ENCODE data around the gene GDA.
"Not testable (repeated sequence)": the region's sequence is repeated elsewhere in the genome, so short reads cannot be mapped to it uniquely, and the experiment has no call there.

Gene GDA

DNA sequence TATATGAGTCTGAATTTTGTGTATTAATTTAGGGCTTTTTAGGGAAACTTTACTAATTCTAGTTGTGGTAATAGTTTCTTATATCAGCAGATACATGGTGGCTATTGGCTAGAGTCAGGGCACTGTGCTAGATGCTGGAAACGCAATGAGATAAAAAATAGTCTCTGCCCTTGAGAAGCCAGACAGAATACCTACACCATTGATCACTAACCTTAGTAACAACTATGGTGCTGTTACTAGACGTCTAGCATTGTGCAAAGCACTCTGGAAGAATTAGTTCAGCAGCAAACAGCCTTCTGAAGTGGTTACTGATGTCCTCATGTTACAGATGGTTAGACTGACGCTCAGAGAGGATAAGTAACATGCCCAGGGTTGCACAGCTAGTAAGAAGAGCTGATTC is 61.8 kb downstream of the GDA start:
- DNase-seq, result no peak

GRCh38 chr9:72213906-72214305 is 64.7 kb downstream of the GDA start:
- DNase-seq, result no peak

GRCh38 chr9:72217306-72217842 is 68.1 kb downstream of the GDA start:
- no peak for DNase-seq

- no peak for DNase-seq
These were observed 71.3 kb downstream of the GDA start for GRCh38 chr9:72220589-72220988.

GRCh38 chr9:72226146-72226812 is 77.0 kb downstream of the GDA start:
- DNase-seq, result no peak

DNA sequence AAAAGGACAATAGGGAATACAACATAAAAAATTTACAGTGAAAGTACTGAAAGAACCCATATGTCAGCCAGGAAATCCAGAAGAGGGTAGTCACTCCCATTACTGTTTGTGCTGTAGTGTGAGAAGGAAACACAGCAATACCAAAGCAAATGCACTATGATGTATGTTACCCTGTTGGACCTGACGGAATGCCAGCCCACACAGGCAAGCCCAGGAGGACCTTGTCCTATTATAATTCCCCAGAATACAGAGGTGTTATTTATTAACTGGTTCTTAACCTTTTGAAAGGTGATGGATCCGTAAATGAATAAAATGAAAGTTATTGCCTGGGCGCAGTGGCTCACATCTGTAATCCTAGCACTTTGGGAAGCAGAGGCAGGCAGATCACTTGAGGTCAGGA is 79.0 kb downstream of the GDA start:
- no peak for DNase-seq

GRCh38 chr9:72232778-72233177 is 83.5 kb downstream of the GDA start:
- no peak for DNase-seq

GRCh38 chr9:72247549-72247948 is 98.3 kb downstream of the GDA start:
- DNase-seq, result no peak

- no peak for DNase-seq
These were observed 102.3 kb downstream of the GDA start for GRCh38 chr9:72251589-72251988.

DNA sequence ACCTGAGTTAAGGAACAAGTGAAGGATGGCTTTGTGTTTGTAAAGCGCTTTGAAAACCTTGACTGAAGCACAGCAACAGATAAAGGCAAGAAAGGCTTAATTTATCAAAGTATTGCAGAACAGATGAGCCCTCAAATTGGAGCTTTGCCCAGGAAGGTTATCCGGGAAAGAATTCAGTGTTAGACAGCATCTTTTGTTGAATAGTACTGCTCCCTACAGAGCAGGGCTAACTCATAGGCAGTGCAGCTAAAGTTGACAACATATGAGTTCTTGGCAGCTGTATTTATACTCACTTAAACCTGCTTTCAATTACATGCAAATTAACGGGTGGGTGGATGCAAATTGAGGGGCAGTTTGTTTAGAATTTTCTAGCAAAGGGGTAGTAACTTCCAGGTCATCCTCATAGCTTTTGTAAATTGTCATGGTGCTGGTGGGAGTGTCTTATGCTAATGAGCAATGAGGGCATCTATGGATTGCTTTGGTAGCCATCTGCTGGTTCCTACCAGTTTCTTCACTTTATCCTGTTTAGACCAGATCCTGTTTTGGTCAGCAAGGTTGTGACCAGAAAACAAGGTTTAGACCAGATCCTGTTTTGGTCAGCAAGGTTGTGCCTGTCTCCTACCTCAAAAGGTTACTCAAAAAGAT is 105.8 kb downstream of the GDA start:
- DNase-seq, result no peak

DNA sequence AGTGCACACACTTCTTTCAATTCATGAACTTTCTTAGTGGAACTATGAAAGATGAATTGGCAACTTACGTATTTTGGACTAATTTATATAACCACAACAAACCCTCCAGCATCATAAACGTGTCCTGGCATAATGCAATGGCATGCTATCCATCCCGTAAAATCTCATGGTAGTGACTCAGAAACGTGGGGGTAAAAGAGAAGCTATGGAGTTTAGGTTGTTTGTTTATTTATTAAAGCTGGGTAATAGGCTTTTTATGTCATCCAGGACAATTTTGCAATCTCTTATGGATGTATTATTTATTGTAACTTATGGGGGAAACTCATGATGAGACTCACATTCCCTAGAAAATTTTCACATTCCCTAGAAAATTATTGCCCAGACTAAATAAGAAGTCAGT is 106.3 kb downstream of the GDA start:
- DNase-seq, result no peak

DNA sequence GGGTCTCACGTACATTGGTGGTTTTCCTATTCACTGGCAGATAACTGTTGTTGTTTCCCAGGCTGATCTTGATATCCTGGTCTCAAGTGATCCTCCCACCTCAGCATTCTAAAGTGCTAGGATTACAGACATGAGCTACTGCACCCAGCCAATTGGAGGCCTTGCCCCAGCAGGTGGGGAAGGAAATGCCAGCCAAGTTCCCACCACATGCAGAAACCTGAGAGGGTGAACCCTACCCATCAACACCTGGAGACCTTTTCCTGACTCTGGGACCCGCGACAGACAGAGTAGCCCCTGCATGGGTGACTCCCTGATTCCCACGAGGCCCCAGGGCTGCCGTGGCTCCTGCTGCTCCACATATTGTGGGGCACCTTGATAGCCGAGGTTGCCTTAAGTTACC is 107.7 kb downstream of the GDA start:
- no peak for DNase-seq

DNA sequence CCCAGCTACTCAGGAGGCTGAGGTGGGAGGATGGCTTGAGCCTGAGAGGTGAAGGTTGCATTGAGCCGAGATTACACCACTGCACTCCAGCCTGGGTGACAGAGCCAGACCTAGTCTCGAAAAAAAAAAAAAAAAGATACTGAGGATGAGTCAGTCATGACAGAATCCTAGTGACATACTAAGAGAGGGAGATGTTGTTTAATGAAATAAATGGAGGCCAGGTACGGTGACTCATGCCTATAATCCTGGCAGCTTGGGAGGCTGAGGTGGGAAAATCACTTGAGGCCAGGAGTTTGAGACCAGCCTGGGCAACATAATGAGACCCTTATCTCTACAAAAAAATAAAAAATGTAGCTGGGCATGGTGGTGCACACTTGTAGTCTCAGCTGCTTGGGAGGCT is 108.6 kb downstream of the GDA start:
- DNase-seq, result no peak

GRCh38 chr9:72262063-72262462 is 112.8 kb downstream of the GDA start:
- no peak for DNase-seq

DNA sequence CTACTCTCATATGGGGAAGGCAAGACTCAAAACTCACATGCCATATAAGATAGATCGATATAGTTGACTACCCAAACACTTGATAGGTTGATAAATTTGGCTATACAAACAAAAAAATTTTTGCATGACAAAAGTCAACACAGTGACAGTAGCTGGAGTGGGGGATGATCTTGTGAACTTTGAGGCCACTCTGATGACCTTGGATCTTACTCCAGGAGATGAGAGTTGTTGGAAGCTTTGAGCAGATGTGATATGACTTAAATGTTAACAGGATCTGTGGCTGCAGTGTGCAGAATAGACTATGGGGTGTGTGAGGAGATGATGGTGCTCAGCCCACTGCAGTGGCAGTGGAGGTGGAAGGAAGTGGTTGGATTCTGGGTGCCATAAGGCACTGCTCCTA is 114.3 kb downstream of the GDA start:
- DNase-seq, result no peak

DNA sequence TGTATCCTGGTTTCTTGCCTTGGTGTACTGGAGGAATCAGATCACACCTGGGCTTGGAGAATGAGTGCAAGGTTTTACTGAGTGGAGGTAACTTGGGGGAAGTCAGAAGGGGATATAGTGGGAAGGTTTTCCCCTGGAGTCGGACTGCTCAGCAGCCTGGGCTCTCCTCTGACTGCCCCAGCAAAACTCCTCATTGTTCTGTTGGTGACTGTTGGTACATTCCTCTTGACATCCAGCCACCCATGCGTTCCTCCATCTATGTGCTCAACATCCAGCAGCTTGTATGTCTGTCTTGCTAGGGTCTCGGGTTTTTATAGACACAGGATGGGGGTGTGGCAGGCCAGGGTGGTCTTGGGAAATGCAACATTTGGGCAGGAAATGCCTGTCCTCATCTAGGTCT is 119.7 kb downstream of the GDA start:
- no peak for DNase-seq

- not testable (repeated sequence) for DNase-seq
These were observed 121.1 kb downstream of the GDA start for GRCh38 chr9:72270359-72270758.

- no peak for DNase-seq
These were observed 122.6 kb downstream of the GDA start for GRCh38 chr9:72271613-72272478.

GRCh38 chr9:72274441-72274840 is 125.2 kb downstream of the GDA start:
- no peak for DNase-seq

DNA sequence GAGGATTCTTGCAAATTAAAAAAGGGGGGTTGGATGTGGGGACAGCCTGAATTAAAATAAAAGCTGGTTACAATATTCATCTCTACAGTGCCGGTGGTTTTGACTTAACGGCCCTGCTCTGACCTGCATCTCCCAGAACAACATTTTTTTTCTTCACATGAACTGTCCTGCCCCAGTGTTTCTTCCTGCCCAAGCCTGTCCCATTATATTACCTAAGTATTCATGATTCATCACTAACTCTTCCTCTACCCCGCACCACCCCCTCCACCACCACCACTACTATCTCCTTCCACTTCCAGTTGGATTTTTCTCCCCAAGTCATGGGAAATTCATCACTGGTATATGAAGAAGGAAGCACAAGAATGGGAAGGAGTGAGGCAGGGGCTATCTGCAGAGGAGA is 125.7 kb downstream of the GDA start:
- no peak for DNase-seq

DNA sequence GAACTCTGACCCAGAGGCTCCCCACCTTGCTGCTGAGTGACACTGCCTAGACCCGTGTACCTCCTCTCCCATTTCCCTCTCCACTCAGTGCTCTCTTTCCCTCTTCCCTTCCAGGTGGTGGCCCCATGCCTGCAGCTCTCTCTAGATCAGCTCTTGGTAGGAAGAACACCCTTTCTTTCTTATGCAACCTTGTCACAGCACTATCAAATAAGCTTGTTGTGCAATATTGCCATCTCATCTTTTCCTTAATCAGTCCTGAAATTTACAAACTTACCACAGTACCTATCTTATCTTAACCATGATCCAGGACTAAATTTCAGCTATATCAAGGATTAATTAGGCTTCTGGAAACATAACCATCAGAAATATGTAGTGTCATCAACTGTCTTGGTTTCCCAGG is 127.2 kb downstream of the GDA start:
- DNase-seq, result no peak

DNA sequence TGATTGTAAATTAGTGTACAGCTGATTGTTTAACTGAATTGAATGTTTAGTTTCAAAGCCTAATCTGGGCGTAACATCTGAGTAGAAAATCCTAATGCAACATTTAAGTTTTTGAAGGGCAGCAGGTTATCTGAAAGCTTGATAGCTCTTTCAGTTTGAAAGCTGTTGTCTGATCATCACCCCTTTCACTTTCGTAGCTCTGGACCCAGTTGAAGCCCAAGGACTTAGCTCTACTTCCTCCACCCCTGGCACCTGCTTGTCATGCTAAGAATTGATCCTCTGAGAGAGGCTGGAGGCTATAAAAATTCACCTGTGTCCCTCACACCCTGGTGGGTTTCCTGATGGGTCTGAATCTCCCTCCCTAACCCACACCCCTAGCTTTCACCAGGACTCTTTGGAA is 129.7 kb downstream of the GDA start:
- no peak for DNase-seq

GRCh38 chr9:72280913-72281500 is 131.8 kb downstream of the GDA start:
- peak; percentile 2 for DNase-seq

Measured in NCI-H446 treated with DMSO at 0.1 percent for 48 hours (cell line).